T-helper 1 cell (primary cell): ENCODE measurements around the gene ZYX.
A peak's percentile ranks its signal among the peaks of the same experiment; 100 is the strongest.
"Not testable (repeated sequence)": the region's sequence is repeated elsewhere in the genome, so short reads cannot be mapped to it uniquely, and the experiment has no call there.

Experiments used
- DNase-seq, 5 donors: peaks; one replicate each; pipeline ENCODE4 v3.0.0-alpha.2; 2012 to 2020

ZYX gene

GRCh38 chr7:143418681-143419458, 37.7 kb downstream of the ZYX start:
- no peak for DNase-seq

GRCh38 chr7:143419880-143420279, 38.7 kb downstream of the ZYX start:
- no peak for DNase-seq

- not testable (repeated sequence) for DNase-seq
Measured at GRCh38 chr7:143420624-143421023, 39.5 kb downstream of the ZYX start.

- DNase-seq, result no peak
Measured at GRCh38 chr7:143422033-143422432, 40.9 kb downstream of the ZYX start.

DNA sequence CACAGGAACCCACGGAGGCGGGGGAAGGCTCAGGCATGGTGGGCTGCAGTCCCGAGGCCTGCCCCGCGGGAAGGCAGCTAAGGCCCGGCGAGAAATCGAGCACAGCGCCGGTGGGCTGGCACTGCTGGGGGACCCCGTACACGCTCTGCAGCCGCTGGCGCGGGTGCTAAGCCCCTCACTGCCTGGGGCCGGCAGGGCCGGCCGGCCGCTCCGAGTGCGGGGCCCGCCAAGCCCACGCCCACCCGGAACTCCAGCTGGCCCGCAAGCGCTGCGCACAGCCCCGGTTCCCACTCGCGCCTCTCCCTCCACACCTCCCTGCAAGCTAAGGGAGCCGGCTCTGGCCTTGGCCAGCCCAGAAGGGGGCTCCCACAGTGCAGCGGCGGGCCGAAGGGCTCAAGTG, 43.3 kb downstream of the ZYX start:
- DNase-seq, result not testable (repeated sequence)

DNA sequence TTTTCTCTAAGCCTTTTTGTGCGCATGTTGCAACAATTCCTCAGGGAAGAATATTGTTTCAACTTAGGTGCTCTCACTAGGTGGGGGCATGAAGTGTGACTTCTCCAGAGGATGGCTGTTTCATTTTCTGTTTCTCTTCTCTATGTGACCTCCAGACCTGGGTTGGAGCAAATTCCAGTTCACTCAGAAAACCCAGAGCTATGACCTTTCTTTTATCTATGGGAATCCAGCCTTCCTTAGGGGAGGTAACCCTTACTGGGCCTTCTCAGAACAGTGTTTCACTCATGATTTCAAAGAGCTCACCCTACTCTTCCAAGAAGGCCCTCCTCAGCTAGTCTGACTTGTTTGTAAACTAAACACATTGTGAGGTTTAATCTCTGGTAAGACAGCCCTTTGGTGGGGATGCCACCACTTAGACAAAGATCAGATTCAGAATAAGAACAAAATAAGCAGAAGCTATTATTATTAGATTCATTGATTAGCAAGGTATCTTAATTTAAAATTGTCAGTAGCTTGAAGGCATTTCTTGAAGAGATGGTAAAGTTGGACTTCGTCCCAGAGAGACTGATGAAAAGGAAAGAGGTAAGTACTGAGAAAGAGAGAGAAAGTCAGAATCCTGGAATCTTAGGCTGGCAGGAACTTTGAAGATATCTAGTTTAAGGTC, 45.5 kb downstream of the ZYX start:
- DNase-seq, result no peak

- DNase-seq, result no peak
Measured at GRCh38 chr7:143429770-143430698, 48.9 kb downstream of the ZYX start.

DNA sequence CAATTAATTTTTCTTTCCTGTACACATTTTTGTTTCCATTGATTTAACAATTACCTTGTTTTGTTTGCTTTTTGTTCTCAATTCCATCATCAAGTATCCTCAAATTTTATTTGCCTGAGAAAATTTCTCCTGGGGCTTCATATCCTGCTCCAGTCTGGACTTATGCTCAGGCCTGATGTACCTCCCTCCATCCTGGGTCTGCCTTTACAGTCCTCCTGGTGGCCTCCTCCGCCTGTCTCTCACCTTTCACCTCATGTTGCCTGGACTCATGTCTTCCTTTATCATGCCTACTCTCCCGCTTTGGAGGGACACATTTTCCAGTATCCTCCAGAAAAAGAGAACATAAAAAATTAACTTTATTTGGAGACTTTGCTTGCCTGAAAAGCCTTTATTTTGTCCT, 50.0 kb downstream of the ZYX start:
- no peak for DNase-seq

GRCh38 chr7:143433759-143434158, 52.6 kb downstream of the ZYX start:
- DNase-seq, result no peak

DNA sequence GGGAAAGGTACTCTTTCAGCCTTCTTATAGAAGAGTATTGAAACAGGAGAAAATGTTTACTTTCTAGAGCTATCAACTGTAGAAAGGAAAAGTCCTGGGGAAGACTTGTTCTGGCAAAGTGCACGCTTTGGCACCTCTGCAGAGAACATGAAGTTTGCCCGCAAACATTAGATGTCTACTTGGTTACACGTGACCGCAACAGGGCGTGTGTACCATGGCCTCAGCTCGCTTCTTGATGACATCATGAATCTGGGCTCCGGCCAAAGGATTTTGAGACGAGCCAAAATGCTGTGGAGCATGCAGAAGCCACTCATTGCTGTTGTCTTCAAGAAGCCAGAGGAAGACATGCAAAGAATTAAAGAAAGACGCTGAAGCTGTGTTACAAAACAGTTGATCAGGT, 53.5 kb downstream of the ZYX start:
- no peak for DNase-seq

GRCh38 chr7:143435266-143435665, 54.1 kb downstream of the ZYX start:
- no peak for DNase-seq

DNA sequence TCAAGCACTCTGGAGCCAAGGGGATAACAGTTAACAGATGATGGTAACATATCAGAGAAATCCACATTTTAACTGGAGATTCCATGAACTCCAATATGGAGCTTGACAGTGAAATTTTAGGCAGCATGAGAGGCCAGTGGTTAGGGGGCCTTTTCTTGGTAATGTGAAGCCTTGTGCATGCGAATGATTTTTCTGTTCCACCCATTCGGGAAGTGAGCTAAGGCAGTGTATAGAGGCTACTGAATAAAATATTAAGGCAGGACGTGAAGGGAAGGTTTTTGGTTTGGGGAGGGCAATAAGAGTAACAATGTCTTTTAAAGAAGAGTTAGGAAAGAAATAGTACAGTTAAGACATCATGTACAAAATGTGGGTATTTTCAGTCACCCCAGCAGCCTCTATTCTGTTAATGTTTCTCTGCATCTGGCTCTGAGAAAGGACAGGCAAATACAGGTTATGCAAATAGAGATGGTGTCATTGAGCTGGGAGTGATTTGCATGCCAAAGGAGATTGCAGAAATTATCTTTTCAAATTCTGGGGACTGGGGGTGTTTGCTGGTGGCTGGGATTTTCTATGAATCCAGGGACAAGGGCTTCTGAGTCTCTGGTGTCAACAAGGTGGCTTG, 55.3 kb downstream of the ZYX start:
- no peak for DNase-seq

GRCh38 chr7:143437578-143437977, 56.4 kb downstream of the ZYX start:
- peak in 1 of 5 donors; percentile 30 for DNase-seq

DNA sequence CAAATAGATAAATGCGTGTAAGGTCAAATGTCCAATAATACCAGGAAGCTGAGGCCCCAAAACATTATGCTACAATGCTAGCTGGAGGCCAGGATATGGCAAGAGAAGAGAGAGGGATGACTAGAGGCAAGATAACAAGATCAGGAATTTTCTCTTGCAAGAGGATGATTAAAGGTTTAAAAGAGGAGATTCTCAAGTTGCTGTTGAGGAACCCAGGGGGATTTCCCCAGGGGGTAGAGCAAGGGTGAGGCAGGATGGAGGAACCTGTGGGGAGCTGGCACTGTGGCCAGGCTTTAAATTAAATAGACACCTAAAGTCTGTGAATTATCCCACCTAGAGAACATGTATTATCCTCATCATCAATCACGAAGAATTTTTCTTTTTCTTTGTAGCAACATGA, 58.7 kb downstream of the ZYX start:
- DNase-seq, result no peak
